Keratinocyte (primary cell): ENCODE results near the gene XIRP1. TPM values are rescaled to one million over a fixed set of nuclear protein-coding genes. Genes with fewer than 3 reads are reported as not detected.
"Not testable (repeated sequence)": the region's sequence is repeated elsewhere in the genome, so short reads cannot be mapped to it uniquely, and the experiment has no call there.

Source experiments
- DNase-seq: peaks from one replicate; pipeline ENCODE4 v3.0.0-alpha.2; 2011; ENCODE audit warnings: low read depth, missing footprints, low spot score
- FAIRE-seq: peaks from 2 replicates; lab custom pipeline; 2011; peaks lifted over from hg19 to GRCh38; lab: Jason Lieb, UNC
- H2AFZ ChIP-seq: 2 replicates; pipeline ENCODE4 v1.6.0; 2012; ENCODE audit warnings: low read length, control low read depth, inconsistent platforms; ENCODE audit not compliant: control insufficient read depth
- H3K27ac ChIP-seq: 2 replicates; pipeline ENCODE4 v1.5.1; 2011; ENCODE audit warnings: low read length; ENCODE audit not compliant: control insufficient read depth, insufficient read depth
- H3K27me3 ChIP-seq: 3 replicates; pipeline ENCODE4 v1.6.0; 2011; ENCODE audit warnings: low read length; ENCODE audit not compliant: control insufficient read depth, insufficient read depth; ENCODE audit errors: extremely low read depth
- H3K36me3 ChIP-seq, 2 experiments: 2 replicates in 1 of 2; 3 replicates in 1 of 2; pipeline ENCODE4 v1.5.1; 2011; ENCODE audit warnings: low read length in 2 of 2, mild to moderate bottlenecking in 1 of 2; ENCODE audit not compliant: control insufficient read depth in 2 of 2, insufficient read depth in 2 of 2; ENCODE audit errors: extremely low read depth in 1 of 2
- H3K4me1 ChIP-seq: 3 replicates; pipeline ENCODE4 v1.5.1; 2011; ENCODE audit warnings: low read length; ENCODE audit not compliant: control insufficient read depth, insufficient read depth; ENCODE audit errors: extremely low read depth
- H3K4me2 ChIP-seq: 3 replicates; pipeline ENCODE4 v1.6.0; 2011; ENCODE audit warnings: low read depth, low read length; ENCODE audit not compliant: control insufficient read depth, insufficient read depth; ENCODE audit errors: extremely low read depth
- H3K4me3 ChIP-seq, 3 experiments: fragments of 200-600 bp in 1 of 3; sonication (generic) in 1 of 3; 2 replicates in 2 of 3; 3 replicates in 1 of 3; pipeline ENCODE4 v1.5.1; 2011 to 2016; ENCODE audit warnings: low read length in 3 of 3, mild to moderate bottlenecking in 3 of 3, control low read depth in 2 of 3, inconsistent platforms in 1 of 3, low read depth in 1 of 3, mixed read lengths in 1 of 3, mixed run types in 1 of 3, moderate library complexity in 1 of 3; ENCODE audit not compliant: control insufficient read depth in 2 of 3, insufficient read depth in 2 of 3; ENCODE audit errors: extremely low read depth in 1 of 3
- H3K79me2 ChIP-seq: 2 replicates; pipeline ENCODE4 v1.6.0; 2012; ENCODE audit warnings: low read length; ENCODE audit not compliant: control insufficient read depth, insufficient read depth
- H3K9ac ChIP-seq: 3 replicates; pipeline ENCODE4 v1.6.0; 2011; ENCODE audit warnings: low read length; ENCODE audit not compliant: control insufficient read depth, insufficient read depth; ENCODE audit errors: extremely low read depth
- H3K9me1 ChIP-seq: 3 replicates; pipeline ENCODE4 v1.6.0; 2011; ENCODE audit warnings: low read length; ENCODE audit not compliant: control insufficient read depth, insufficient read depth; ENCODE audit errors: extremely low read depth
- H3K9me3 ChIP-seq: 2 replicates; pipeline ENCODE4 v1.5.1; 2012; ENCODE audit warnings: low read depth, low read length; ENCODE audit not compliant: control insufficient read depth
- H4K20me1 ChIP-seq: 3 replicates; pipeline ENCODE4 v1.6.0; 2011; ENCODE audit warnings: low read length; ENCODE audit not compliant: control insufficient read depth, insufficient read depth; ENCODE audit errors: extremely low read depth
- EZH2 ChIP-seq: IDR thresholded peaks from one replicate; pipeline ENCODE4 v1.6.1; 2012; ENCODE audit warnings: inconsistent platforms, mild to moderate bottlenecking, low read length, moderate library complexity
- dilution Hi-C: fragments of 300-500 bp; cut with MboI; formaldehyde crosslinking; loops from one replicate; pipeline ENCODE4 v1.7.0; 2020; ENCODE audit warnings: low sequenced_read_pairs; ENCODE audit not compliant: extremely low pct_ligation_motif_present
- polyA plus RNA-seq, 5 experiments: library from polyadenylated mRNA; depleted of rRNA in 3 of 5; stranded (reverse) in 3 of 5; stranded (forward) in 1 of 5; unstranded in 1 of 5; fragments of >200 nt; gene quantifications; 1 replicate in 1 of 5; 2 replicates in 3 of 5; 3 replicates in 1 of 5; pipeline versions ENCODE4 v1.2.1 to v1.2.3, GENCODE V29; 2011 to 2012; ENCODE audit warnings: missing spikeins in 2 of 5, low read depth in 1 of 5, low replicate concordance in 1 of 5
- TF ChIP-seq, protein P1 (sequence below), 3 experiments: IDR thresholded peaks in 1 of 3; conservative IDR thresholded peaks in 1 of 3; optimal IDR thresholded peaks in 1 of 3; 2 replicates in 2 of 3; 3 replicates in 1 of 3; pipeline versions ENCODE3 to v1.5.1; 2011; ENCODE audit warnings: low read length in 3 of 3, mild to moderate bottlenecking in 3 of 3, moderate library complexity in 2 of 3, control low read depth in 1 of 3, inconsistent platforms in 1 of 3; ENCODE audit not compliant: insufficient read depth in 2 of 3; ENCODE audit errors: extremely low read depth in 1 of 3

The XIRP1 gene
- polyA plus RNA-seq, 1 donor (not counting 4 experiments of a cell fraction or from before 2014, with no cell fraction given), result not detected

DNA sequence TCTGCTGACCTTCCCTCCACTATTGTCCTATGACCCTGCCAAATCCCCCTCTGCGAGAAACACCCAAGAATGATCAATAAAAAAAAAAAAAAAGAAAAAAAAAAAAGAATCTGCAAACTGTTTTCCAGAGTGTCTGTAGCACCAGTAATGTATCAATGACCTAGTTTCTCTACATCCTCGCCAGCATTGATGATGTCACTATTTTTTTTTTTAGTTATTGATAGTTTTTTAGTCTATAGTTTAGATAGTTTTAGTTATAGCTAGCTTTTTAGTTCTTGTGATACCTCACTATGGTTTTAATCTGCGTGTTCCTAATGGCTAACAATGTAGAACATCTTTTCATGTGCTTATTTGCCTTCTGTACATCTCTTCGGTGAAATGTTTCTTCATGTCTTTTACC lies 36.1 kb upstream of the XIRP1 start:
- TF ChIP-seq EZH2, result no peak
- TF ChIP-seq, protein P1, sequence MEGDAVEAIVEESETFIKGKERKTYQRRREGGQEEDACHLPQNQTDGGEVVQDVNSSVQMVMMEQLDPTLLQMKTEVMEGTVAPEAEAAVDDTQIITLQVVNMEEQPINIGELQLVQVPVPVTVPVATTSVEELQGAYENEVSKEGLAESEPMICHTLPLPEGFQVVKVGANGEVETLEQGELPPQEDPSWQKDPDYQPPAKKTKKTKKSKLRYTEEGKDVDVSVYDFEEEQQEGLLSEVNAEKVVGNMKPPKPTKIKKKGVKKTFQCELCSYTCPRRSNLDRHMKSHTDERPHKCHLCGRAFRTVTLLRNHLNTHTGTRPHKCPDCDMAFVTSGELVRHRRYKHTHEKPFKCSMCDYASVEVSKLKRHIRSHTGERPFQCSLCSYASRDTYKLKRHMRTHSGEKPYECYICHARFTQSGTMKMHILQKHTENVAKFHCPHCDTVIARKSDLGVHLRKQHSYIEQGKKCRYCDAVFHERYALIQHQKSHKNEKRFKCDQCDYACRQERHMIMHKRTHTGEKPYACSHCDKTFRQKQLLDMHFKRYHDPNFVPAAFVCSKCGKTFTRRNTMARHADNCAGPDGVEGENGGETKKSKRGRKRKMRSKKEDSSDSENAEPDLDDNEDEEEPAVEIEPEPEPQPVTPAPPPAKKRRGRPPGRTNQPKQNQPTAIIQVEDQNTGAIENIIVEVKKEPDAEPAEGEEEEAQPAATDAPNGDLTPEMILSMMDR (optimal IDR thresholded peaks at IDR 0.05 in 1 of 3, IDR thresholded peaks at IDR 0.05 in 1 of 3, conservative IDR thresholded peaks at IDR 0.05 in 1 of 3; ENCODE audit: extremely low read depth in 1 of 3, insufficient read depth in 2 of 3, low read length in 3 of 3), result no peak
- H3K9me3 ChIP-seq, result no peaks in the 10 kb centered on the region
- FAIRE-seq, result no peak
- H3K4me2 ChIP-seq, result no peak overlapping the region
- peaks cover 15% of the 10 kb centered on the region for H3K27me3 ChIP-seq
- H4K20me1 ChIP-seq, result no peaks in the 10 kb centered on the region
- DNase-seq, result no peak
- H3K27ac ChIP-seq, result no peak overlapping the region
- H3K9ac ChIP-seq, result no peak overlapping the region
- no peaks in the 10 kb centered on the region for H3K79me2 ChIP-seq
- H3K4me3 ChIP-seq, result no peak overlapping the region
- H3K4me1 ChIP-seq, result no peaks in the 10 kb centered on the region
- no peaks in the 10 kb centered on the region for H3K36me3 ChIP-seq
- dilution Hi-C loops, result no loop called here
- H3K9me1 ChIP-seq, result no peaks in the 10 kb centered on the region
- H2AFZ ChIP-seq, result no peak overlapping the region

DNA sequence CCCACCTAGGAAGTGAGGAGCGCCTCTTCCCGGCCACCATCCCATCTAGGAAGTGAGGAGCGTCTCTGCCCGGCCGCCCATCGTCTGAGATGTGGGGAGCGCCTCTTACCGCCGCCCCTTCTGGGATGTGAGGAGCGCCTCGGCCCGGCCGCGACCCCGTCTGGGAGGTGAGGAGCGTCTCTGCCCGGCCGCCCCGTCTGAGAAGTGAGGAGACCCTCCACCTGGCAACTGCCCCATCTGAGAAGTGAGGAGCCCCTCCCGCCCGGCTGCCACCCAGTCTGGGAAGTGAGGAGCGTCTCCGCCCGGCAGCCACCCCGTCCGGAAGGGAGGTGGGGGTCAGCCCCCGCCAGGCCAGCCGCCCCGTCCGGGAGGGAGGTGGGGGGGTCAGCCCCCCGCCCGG lies 35.2 kb upstream of the XIRP1 start:
- H4K20me1 ChIP-seq, H3K27ac ChIP-seq, H3K4me2 ChIP-seq, H3K9ac ChIP-seq, H3K4me1 ChIP-seq, H3K9me3 ChIP-seq, H3K9me1 ChIP-seq, H2AFZ ChIP-seq, H3K27me3 ChIP-seq, H3K36me3 ChIP-seq, FAIRE-seq, H3K79me2 ChIP-seq, DNase-seq, dilution Hi-C loops, H3K4me3 ChIP-seq: not testable (repeated sequence)

DNA sequence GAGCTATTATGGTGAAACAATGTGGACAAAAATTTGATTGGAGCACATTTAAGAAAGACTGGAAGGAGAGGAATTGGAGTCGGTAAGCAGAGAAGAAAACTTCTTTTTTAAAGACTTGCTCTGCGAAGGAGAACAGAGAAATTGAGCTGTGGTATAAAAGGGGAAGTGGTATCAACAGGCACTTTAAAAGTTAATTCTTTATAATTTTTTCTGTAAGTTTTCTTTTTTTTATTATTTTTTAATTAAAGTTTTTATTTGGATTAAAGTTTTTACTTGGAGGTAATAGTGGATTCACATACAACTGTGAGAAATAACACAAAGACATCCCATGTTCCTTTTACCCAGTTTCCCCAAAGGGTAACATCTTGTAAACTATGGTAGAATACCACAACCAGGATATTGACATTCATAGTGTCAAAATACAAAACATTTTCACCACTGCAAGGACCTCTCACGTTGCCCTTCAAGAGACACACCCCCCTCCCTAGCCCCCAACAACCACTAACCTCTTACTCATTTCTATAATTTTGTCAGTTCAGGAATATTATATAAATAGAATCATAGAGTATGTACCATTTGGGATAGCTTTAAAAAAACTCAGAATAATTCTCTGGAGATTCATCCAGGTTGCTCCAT lies 33.8 kb upstream of the XIRP1 start:
- H3K79me2 ChIP-seq, result no peaks in the 10 kb centered on the region
- no peaks in the 10 kb centered on the region for H3K36me3 ChIP-seq
- no peak overlapping the region for H3K9ac ChIP-seq
- no peak overlapping the region for H3K4me3 ChIP-seq
- DNase-seq (no peak), FAIRE-seq (no peak)
- H3K9me1 ChIP-seq, result no peaks in the 10 kb centered on the region
- H3K9me3 ChIP-seq, result no peaks in the 10 kb centered on the region
- no peaks in the 10 kb centered on the region for H4K20me1 ChIP-seq
- no peaks in the 10 kb centered on the region for H3K4me1 ChIP-seq
- dilution Hi-C loops, result no loop called here
- H3K27me3 ChIP-seq, result peaks cover 2% of the 10 kb centered on the region
- no peak overlapping the region for H2AFZ ChIP-seq
- no peak overlapping the region for H3K27ac ChIP-seq
- no peak overlapping the region for H3K4me2 ChIP-seq
- TF ChIP-seq, protein P1 (optimal IDR thresholded peaks at IDR 0.05 in 1 of 3, IDR thresholded peaks at IDR 0.05 in 1 of 3, conservative IDR thresholded peaks at IDR 0.05 in 1 of 3; ENCODE audit: extremely low read depth in 1 of 3, insufficient read depth in 2 of 3, low read length in 3 of 3), result no peak
- no peak for TF ChIP-seq EZH2
